Ascending aorta (tissue), 2 donors: ENCODE data around the gene LRRC3C. TPM values are rescaled to one million over a fixed set of nuclear protein-coding genes. Genes with fewer than 3 reads are reported as not detected.

Source experiments
- DNase-seq, 2 donors: peaks; one replicate each; pipeline ENCODE4 v3.0.0-alpha.2; 2019; ENCODE audit warnings: low spot score in 2 of 2
- H3K27ac ChIP-seq, 2 donors: fragments of 200-600 bp; sonication (generic); one replicate each; pipeline ENCODE4 v1.5.1; 2016 to 2017; ENCODE audit warnings: mild to moderate bottlenecking in 1 of 2
- H3K27me3 ChIP-seq: fragments of 200-600 bp; sonication (generic); one replicate; pipeline ENCODE4 v1.5.1; 2017
- H3K36me3 ChIP-seq, 2 donors: fragments of 200-600 bp; sonication (generic); one replicate each; pipeline ENCODE4 v1.5.1; 2016
- H3K4me1 ChIP-seq, 2 donors: fragments of 200-600 bp; sonication (generic); one replicate each; pipeline ENCODE4 v1.5.1; 2016 to 2017; ENCODE audit warnings: mild to moderate bottlenecking in 1 of 2
- H3K4me3 ChIP-seq, 2 donors: fragments of 200-600 bp; sonication (generic); one replicate each; pipeline ENCODE4 v1.5.1; 2016 to 2017; ENCODE audit warnings: mild to moderate bottlenecking in 1 of 2
- H3K9me3 ChIP-seq, 2 donors: fragments of 200-600 bp; sonication (generic); one replicate each; pipeline ENCODE4 v1.5.1; 2016
- CTCF ChIP-seq, 3 experiments: fragments of 200-600 bp in 2 of 3; fragments of 450-650 bp in 1 of 3; sonication (generic) in 2 of 3; IDR thresholded peaks; one replicate each; pipeline ENCODE4 v1.5.1; 2016 to 2019; ENCODE audit warnings: antibody characterized with exemption in 3 of 3, mild to moderate bottlenecking in 1 of 3, moderate library complexity in 1 of 3
- intact Hi-C: fragments of 100-400 bp; cut with DNase I; formaldehyde crosslinking; loops from one replicate; pipeline ENCODE4 v1.15.1; 2023
- total RNA-seq: library from RNA; depleted of rRNA; stranded (reverse); fragments of >200 nt; gene quantifications from one replicate; pipeline ENCODE4 v1.1.0, GENCODE V29; 2016

The LRRC3C gene
- total RNA-seq, 1 donor from 2014 or later = not detected

GRCh38 chr17:39969375-39969774, 41.8 kb downstream of the LRRC3C start:
- H3K4me1 ChIP-seq = no peaks in the 10 kb centered on the region

GRCh38 chr17:39970157-39970692, 42.7 kb downstream of the LRRC3C start:
- intact Hi-C loops = no loop called here
- H3K27ac ChIP-seq = no peak overlapping the region
- no peak overlapping the region for H3K4me3 ChIP-seq
- no peak for TF ChIP-seq CTCF (IDR thresholded peaks at IDR 0.05)
- H3K27me3 ChIP-seq = no peaks in the 10 kb centered on the region
- H3K4me1 ChIP-seq = no peaks in the 10 kb centered on the region
- no peaks in the 10 kb centered on the region for H3K9me3 ChIP-seq
- no peaks in the 10 kb centered on the region for H3K36me3 ChIP-seq
- DNase-seq = no peak

More at GRCh38 chr17:39969375-39969774, 41.8 kb downstream of the LRRC3C start:
- Histone ChIP-seq H3K27me3 (no peaks in the 10 kb centered on the region), H3K4me3 (no peak overlapping the region), H3K9me3 (no peaks in the 10 kb centered on the region), H3K27ac (no peak overlapping the region), H3K36me3 (no peaks in the 10 kb centered on the region)
- no peak for TF ChIP-seq CTCF (IDR thresholded peaks at IDR 0.05)
- intact Hi-C loops = no loop called here
- no peak for DNase-seq

- Histone ChIP-seq H3K27ac (no peak overlapping the region), H3K27me3 (no peaks in the 10 kb centered on the region)
These were observed 43.6 kb downstream of the LRRC3C start for GRCh38 chr17:39971076-39971603.

GRCh38 chr17:39972271-39972670, 44.7 kb downstream of the LRRC3C start:
- DNase-seq = no peak
- no peaks in the 10 kb centered on the region for H3K4me1 ChIP-seq
- intact Hi-C loops = no loop called here
- no peak for TF ChIP-seq CTCF (IDR thresholded peaks at IDR 0.05)
- no peak overlapping the region for H3K27ac ChIP-seq
- H3K4me3 ChIP-seq = no peak overlapping the region
- no peaks in the 10 kb centered on the region for H3K27me3 ChIP-seq
- no peaks in the 10 kb centered on the region for H3K9me3 ChIP-seq
- H3K36me3 ChIP-seq = no peaks in the 10 kb centered on the region

More at GRCh38 chr17:39971076-39971603, 43.6 kb downstream of the LRRC3C start:
- DNase-seq = no peak
- H3K9me3 ChIP-seq = no peaks in the 10 kb centered on the region
- H3K4me3 ChIP-seq = no peak overlapping the region
- H3K36me3 ChIP-seq = no peaks in the 10 kb centered on the region
- TF ChIP-seq CTCF (IDR thresholded peaks at IDR 0.05) = no peak
- H3K4me1 ChIP-seq = no peaks in the 10 kb centered on the region
- intact Hi-C loops = no loop called here

DNA sequence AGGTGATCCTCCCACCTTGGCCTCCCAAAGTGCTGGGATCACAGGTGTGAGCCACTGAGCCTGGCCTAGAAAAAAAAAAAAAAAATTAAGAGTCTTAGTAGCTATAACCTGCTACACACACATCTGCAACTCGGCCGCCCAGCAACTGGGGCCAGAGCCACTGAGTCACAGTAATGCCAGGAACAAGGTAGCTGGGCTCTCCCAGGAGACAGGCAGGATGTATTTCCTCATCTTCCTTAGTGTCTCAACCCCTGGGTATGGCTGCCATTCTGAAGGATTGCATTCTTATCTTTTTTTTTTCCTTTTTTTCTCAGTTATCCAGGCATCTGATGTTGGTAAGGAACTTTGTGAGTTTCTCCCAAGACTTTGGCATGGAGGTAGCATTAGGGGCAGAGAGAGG, 46.0 kb downstream of the LRRC3C start:
- Histone ChIP-seq H3K27me3 (no peaks in the 10 kb centered on the region), H3K36me3 (no peaks in the 10 kb centered on the region), H3K4me1 (no peaks in the 10 kb centered on the region), H3K27ac (no peak overlapping the region), H3K4me3 (no peak overlapping the region), H3K9me3 (no peaks in the 10 kb centered on the region)
- intact Hi-C loops = no loop called here
- no peak for DNase-seq
- no peak for TF ChIP-seq CTCF (IDR thresholded peaks at IDR 0.05)

GRCh38 chr17:39974433-39974832, 46.9 kb downstream of the LRRC3C start:
- Histone ChIP-seq H3K27me3 (no peaks in the 10 kb centered on the region), H3K36me3 (no peaks in the 10 kb centered on the region), H3K9me3 (no peaks in the 10 kb centered on the region), H3K4me1 (no peaks in the 10 kb centered on the region), H3K27ac (no peak overlapping the region), H3K4me3 (no peak overlapping the region)
- intact Hi-C loops = no loop called here
- no peak for TF ChIP-seq CTCF (IDR thresholded peaks at IDR 0.05)
- no peak for DNase-seq
